Gastroesophageal sphincter (tissue), 3 donors: ENCODE data around the gene L3MBTL1.

ENCODE experiments used
- CTCF ChIP-seq, 4 experiments: fragments of 200-600 bp in 2 of 4; fragments of 450-650 bp in 2 of 4; sonication (generic) in 1 of 4; IDR thresholded peaks; one replicate each; pipeline ENCODE4 v1.5.1; 2017 to 2019; ENCODE audit warnings: antibody characterized with exemption in 4 of 4, mild to moderate bottlenecking in 2 of 4, moderate library complexity in 2 of 4
- EP300 ChIP-seq: sonication (generic); formaldehyde crosslinking; IDR thresholded peaks from one replicate; pipeline ENCODE4 v1.6.1; 2017; ENCODE audit warnings: antibody characterized with exemption, mild to moderate bottlenecking
- POLR2A ChIP-seq, 2 donors: fragments of 450-650 bp; IDR thresholded peaks; one replicate each; pipeline ENCODE4 v1.6.1; 2017; ENCODE audit warnings: antibody characterized with exemption in 2 of 2, mild to moderate bottlenecking in 2 of 2, moderate library complexity in 1 of 2
- POLR2AphosphoS5 ChIP-seq: sonication (generic); formaldehyde crosslinking; IDR thresholded peaks from one replicate; pipeline ENCODE4 v1.6.1; 2017; ENCODE audit warnings: antibody characterized with exemption

GRCh38 chr20:43532416-43533055, 25.0 kb downstream of the L3MBTL1 start:
- TF ChIP-seq CTCF (IDR thresholded peaks at IDR 0.05) (no peak), EP300 (no peak), POLR2A (IDR thresholded peaks at IDR 0.05) (no peak), POLR2AphosphoS5 (no peak)
